Activated CD4-positive, alpha-beta T cell treated with anti-CD3 and anti-CD28 coated beads, Interleukin-2, amount 50 U/mL, for 4 hours (primary cell): ENCODE results near the gene TMEM38A.
"Not testable (repeated sequence)": the region's sequence is repeated elsewhere in the genome, so short reads cannot be mapped to it uniquely, and the experiment has no call there.

Experiments
- DNase-seq, 2 experiments: peaks; one replicate each; pipeline ENCODE4 v3.0.0-alpha.2; 2020

TMEM38A gene

GRCh38 chr19:16679811-16680210 is 18.9 kb downstream of the TMEM38A start:
- no peak for DNase-seq

DNA sequence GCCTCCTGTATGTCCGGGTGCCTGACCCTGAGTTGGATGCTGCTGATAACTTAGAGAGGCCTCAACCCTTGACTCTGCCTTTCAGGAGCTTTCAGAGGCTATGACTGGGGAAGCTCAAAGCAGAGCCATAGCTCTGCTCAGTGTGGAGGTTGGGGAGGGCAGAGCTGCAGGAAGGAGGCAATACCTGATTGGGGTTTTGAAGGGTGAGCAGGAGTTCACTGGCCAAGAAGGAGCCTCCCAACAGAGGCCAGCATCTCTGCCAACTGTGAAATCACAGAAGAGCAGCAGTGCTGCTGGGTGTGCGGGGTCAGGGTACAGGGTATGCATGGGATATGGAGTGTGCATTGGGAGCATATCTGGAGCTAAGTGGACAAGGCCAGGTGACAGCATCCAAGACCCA is 21.6 kb downstream of the TMEM38A start:
- DNase-seq: no peak

GRCh38 chr19:16684216-16684615 is 23.3 kb downstream of the TMEM38A start:
- DNase-seq: no peak

GRCh38 chr19:16688084-16688483 is 27.1 kb downstream of the TMEM38A start:
- DNase-seq: no peak

- no peak for DNase-seq
Measured at GRCh38 chr19:16698914-16699313, 38.0 kb downstream of the TMEM38A start.

- no peak for DNase-seq
Measured at GRCh38 chr19:16702123-16702522, 41.2 kb downstream of the TMEM38A start.

GRCh38 chr19:16703677-16704076 is 42.7 kb downstream of the TMEM38A start:
- no peak for DNase-seq

DNA sequence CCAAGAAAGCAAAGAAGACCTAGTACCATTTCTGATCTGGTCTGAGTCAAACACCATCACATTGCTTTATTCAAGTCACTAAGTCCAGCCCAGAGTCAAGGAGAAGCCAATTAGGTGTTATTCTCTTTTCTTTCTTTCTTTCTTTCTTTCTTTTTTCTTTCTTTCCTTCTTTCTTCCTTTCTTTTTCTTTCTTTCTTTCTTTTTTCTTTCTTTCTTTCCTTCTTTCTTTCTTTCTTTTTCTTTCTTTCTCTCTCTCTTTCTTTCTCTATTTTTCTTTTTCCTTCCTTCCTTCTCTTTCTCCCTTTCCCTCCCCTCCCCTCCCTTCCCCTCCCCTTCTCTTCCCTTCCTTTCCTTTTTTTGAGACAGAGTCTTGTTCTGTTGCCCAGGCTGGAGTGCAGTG is 49.9 kb downstream of the TMEM38A start:
- not testable (repeated sequence) for DNase-seq

- not testable (repeated sequence) for DNase-seq
Measured at GRCh38 chr19:16712295-16712694, 51.4 kb downstream of the TMEM38A start.

GRCh38 chr19:16714702-16715287 is 53.9 kb downstream of the TMEM38A start:
- peak; percentile 10 to 15 for DNase-seq

DNA sequence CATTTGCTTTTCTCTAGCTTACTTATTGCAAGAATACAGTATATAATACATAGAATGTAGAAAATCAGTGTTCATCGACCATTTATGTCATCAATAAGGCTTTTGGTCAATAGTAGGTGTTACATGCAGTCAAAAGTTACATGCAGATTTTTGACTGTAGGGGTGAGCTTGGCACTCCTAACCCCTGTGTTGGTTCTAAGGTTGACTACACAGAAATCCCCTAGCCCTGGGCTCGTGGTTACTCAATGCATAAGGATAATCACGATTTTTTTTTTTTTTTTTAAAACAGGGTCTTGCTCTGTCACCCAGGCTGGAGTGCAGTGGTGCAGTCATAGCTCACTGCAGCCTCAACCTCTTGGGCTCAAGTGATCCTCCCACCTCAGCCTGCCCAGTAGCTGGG is 54.7 kb downstream of the TMEM38A start:
- DNase-seq: no peak

DNA sequence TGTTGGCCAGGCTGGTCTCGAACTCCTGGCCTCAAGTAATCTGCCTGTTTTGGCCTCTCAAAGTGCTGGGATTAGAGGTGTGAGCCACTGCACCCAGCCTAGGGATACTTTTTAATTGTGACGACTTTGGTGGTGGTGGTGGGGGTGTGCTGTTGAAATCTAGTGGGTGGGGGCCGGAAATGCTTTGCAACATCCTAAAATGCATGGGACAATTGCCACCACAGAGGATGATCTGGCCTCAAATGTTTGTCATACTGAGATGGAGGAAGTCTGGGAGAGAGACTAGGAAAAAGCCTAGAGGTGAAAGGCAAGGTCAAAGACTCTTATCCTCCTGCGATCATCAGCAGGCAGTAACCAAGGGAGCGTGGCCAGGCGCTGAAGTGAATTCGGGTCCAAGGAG is 60.1 kb downstream of the TMEM38A start:
- no peak for DNase-seq

- DNase-seq: no peak
Measured at GRCh38 chr19:16722591-16722990, 61.7 kb downstream of the TMEM38A start.

DNA sequence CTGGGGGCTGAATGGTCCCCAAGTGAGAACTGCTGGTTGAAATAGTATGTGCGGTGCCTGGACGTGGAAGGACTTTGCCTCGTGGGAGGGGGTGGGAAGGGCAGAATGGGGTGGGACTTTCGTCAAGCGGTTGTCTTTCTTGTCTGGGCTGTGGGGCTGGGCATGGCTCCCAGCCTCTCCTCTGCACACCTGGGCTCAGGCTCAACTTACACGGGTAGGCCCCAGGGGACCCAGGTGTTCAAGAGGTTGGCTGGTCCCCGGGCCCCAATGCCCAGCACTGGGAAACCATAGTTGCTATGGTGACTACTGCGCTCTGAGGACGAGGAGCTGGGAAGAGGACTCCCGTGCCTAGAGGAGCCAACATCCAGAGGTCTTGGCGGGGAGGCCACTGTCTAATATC is 66.0 kb downstream of the TMEM38A start:
- no peak for DNase-seq

DNA sequence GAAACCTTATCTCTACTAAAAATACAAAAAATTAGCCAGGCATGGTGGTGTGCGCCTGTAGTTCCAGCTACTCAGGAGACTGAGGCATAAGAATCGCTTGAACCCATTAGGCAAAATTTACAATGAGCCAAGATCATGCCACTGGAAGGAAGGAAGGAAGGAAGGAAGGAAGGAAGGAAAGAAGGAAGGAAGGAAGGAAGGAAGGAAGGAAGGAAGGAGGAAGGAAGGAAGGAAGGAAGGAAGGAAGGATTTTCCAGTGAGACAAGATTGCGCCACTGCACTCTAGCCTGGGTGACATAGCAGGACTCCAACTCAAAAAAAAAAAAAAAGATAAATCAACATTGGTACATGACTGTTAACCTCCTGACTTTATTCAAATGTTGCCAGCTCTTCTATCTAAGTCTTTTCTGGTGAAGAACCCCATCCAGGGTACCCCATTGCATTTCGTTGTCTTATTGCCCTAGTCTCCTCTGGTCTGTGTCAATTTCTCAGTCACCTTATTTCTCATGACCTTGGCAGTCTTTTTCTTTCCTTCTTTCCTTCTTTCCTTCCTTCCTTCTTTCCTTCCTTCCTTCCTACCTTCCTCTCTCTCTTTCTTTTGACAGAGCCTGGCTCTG is 74.8 kb downstream of the TMEM38A start:
- not testable (repeated sequence) for DNase-seq

DNA sequence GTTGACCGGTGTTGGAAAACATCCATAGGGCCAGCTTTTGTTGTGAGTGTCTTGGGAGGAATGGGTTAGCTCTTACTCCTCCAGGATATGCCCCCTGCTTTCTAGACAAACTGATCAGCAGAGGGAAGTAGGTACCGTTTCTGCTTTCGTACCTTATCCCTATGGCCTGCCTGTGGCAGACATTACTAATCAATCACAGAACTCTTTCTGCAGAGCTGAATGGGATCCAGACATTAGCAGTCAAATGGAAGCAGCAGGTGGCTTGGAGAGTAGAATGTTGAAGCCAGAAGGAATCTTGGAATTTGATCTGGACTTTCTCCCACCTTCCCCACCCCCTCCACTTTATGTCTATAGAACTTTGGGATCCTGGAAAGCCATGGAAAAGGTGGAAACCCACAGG is 75.8 kb downstream of the TMEM38A start:
- no peak for DNase-seq

GRCh38 chr19:16737911-16738310 is 77.0 kb downstream of the TMEM38A start:
- DNase-seq: no peak

GRCh38 chr19:16739546-16739945 is 78.6 kb downstream of the TMEM38A start:
- DNase-seq: no peak
